Glutamatergic neuron (in vitro differentiated cells): ENCODE data around the gene PIPOX. TPM values are rescaled to one million over a fixed set of nuclear protein-coding genes. Genes with fewer than 3 reads are reported as not detected.

ENCODE experiments used
- DNase-seq: peaks from one replicate; pipeline ENCODE4 v3.0.0; 2022
- H3K27ac Mint-ChIP-seq: one replicate; pipeline ENCODE4 v1.8.0; 2020; ENCODE audit warnings: mild to moderate bottlenecking, mixed read lengths, inconsistent platforms; ENCODE audit not compliant: unreplicated experiment
- H3K27me3 Mint-ChIP-seq: one replicate; pipeline ENCODE4 v1.8.0; 2020; ENCODE audit warnings: mild to moderate bottlenecking, moderate library complexity, mixed read lengths, inconsistent platforms; ENCODE audit not compliant: unreplicated experiment
- H3K36me3 Mint-ChIP-seq: one replicate; pipeline ENCODE4 v1.8.0; 2020; ENCODE audit warnings: mild to moderate bottlenecking, mixed read lengths, inconsistent platforms; ENCODE audit not compliant: unreplicated experiment
- H3K4me1 Mint-ChIP-seq: one replicate; pipeline ENCODE4 v1.8.0; 2020; ENCODE audit warnings: mild to moderate bottlenecking, low read depth, mixed read lengths, inconsistent platforms; ENCODE audit not compliant: unreplicated experiment
- H3K4me3 Mint-ChIP-seq: one replicate; pipeline ENCODE4 v1.8.0; 2020; ENCODE audit warnings: mild to moderate bottlenecking, mixed read lengths, inconsistent platforms; ENCODE audit not compliant: unreplicated experiment
- H3K9me3 Mint-ChIP-seq: one replicate; pipeline ENCODE4 v1.8.0; 2020; ENCODE audit warnings: mild to moderate bottlenecking, moderate library complexity, mixed read lengths, inconsistent platforms; ENCODE audit not compliant: unreplicated experiment
- long read RNA-seq: library from polyadenylated mRNA; unstranded; transcript quantifications from one replicate; pipeline ENCODE4 v2.0.0, GENCODE V29; 2020; ENCODE audit not compliant: unreplicated experiment
- total RNA-seq: library from RNA; stranded (reverse); fragmentation: NEBNext Ultra II Directional; extraction: Animal tissue kit (Norgen Biotek cat#: 25700); gene quantifications from one replicate; pipeline ENCODE4 v1.2.1, GENCODE V29; 2021; ENCODE audit not compliant: unreplicated experiment
- TF ChIP-seq, protein P1 (sequence below): fragments of 200-600 bp; sonication (generic); IDR thresholded peaks from one replicate; pipeline ENCODE4 v1.5.0; 2021; ENCODE audit not compliant: partially characterized antibody, unreplicated experiment

PIPOX gene
- total RNA-seq: 1.4 TPM
- long read RNA-seq, partial matches to known transcripts: 0 of 1 reads
- long read RNA-seq, other reads (novel, unspliced or antisense): 1 of 1 reads

- Mint-ChIP-seq H3K4me3 (no peak within 1 kb of the TSS), H3K4me1 (peaks cover 21% of the 10 kb centered on the region)
These were observed at the start of gene PIPOX for GRCh38 chr17:29042679-29043538. Gene PIPOX, plus strand, starts transcription at chr17:29043141. Its CDS starts 85 bp downstream, at chr17:29043226.

GRCh38 chr17:28993645-28994426, 49.1 kb upstream of the PIPOX start:
- Mint-ChIP-seq H3K27me3 (peaks cover 2% of the 10 kb centered on the region), H3K4me1 (peaks cover 12% of the 10 kb centered on the region)

More at GRCh38 chr17:29042679-29043538, at the start of gene PIPOX:
- Mint-ChIP-seq H3K27ac (no peak within 1 kb of the TSS), H3K9me3 (peaks cover 11% of the 10 kb centered on the region), H3K27me3 (no peaks in the 10 kb centered on the region), H3K36me3 (no peaks in the 10 kb centered on the region)
- TF ChIP-seq, protein P1, sequence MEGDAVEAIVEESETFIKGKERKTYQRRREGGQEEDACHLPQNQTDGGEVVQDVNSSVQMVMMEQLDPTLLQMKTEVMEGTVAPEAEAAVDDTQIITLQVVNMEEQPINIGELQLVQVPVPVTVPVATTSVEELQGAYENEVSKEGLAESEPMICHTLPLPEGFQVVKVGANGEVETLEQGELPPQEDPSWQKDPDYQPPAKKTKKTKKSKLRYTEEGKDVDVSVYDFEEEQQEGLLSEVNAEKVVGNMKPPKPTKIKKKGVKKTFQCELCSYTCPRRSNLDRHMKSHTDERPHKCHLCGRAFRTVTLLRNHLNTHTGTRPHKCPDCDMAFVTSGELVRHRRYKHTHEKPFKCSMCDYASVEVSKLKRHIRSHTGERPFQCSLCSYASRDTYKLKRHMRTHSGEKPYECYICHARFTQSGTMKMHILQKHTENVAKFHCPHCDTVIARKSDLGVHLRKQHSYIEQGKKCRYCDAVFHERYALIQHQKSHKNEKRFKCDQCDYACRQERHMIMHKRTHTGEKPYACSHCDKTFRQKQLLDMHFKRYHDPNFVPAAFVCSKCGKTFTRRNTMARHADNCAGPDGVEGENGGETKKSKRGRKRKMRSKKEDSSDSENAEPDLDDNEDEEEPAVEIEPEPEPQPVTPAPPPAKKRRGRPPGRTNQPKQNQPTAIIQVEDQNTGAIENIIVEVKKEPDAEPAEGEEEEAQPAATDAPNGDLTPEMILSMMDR: no peak
- no peak for DNase-seq

GRCh38 chr17:28996554-28997096, 46.3 kb upstream of the PIPOX start:
- Mint-ChIP-seq H3K27ac (no peak overlapping the region), H3K9me3 (peaks cover 13% of the 10 kb centered on the region), H3K27me3 (peaks cover 2% of the 10 kb centered on the region), H3K4me3 (no peak overlapping the region), H3K4me1 (peaks cover 12% of the 10 kb centered on the region), H3K36me3 (no peaks in the 10 kb centered on the region)
- TF ChIP-seq, protein P1: no peak
- DNase-seq: no peak

More at GRCh38 chr17:28993645-28994426, 49.1 kb upstream of the PIPOX start:
- Mint-ChIP-seq H3K36me3 (no peaks in the 10 kb centered on the region), H3K4me3 (no peak overlapping the region), H3K27ac (no peak overlapping the region), H3K9me3 (peaks cover 8% of the 10 kb centered on the region)
- TF ChIP-seq, protein P1: no peak
- DNase-seq: no peak

DNA sequence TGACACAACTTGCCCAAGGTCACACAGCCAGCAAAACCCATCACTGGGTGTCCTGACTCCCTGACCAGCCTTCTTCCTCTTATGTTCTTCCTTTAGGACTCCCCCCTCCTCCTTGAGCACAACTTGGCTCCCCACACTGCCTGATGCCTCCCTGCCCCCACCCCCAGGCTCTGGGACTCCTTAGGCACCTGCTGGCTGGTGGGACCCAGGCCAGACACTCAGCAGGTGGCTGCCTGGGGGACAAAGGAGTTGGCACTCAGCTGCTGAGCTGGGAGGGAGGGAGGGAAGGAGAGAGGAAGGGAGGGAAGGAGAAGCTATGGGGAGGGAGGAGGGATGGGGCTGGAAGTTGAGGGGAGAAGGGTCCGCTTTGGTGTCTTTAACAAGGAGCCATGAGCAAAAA, 45.1 kb upstream of the PIPOX start:
- H3K9me3 Mint-ChIP-seq: peaks cover 13% of the 10 kb centered on the region
- peaks cover 2% of the 10 kb centered on the region for H3K27me3 Mint-ChIP-seq
- H3K4me3 Mint-ChIP-seq: no peak overlapping the region
- TF ChIP-seq, protein P1: no peak
- H3K36me3 Mint-ChIP-seq: no peaks in the 10 kb centered on the region
- H3K27ac Mint-ChIP-seq: no peak overlapping the region
- peaks cover 7% of the 10 kb centered on the region for H3K4me1 Mint-ChIP-seq
- DNase-seq: no peak
